H1 (cell line): ENCODE data around the gene NR2E3. TPM values are rescaled to one million over a fixed set of nuclear protein-coding genes. Genes with fewer than 3 reads are reported as not detected.

Source experiments
- JUN ChIP-seq: IDR thresholded peaks from 2 replicates; pipeline ENCODE4 v1.6.1; 2011; ENCODE audit warnings: low read depth, mild to moderate bottlenecking, improper control_type of control experiment, low read length
- polyA plus RNA-seq, 7 experiments: library from polyadenylated mRNA; depleted of rRNA in 3 of 7; stranded (reverse) in 5 of 7; unstranded in 2 of 7; fragments of >200 nt in 5 of 7; fragments of 200-250 nt in 2 of 7; gene quantifications; 1 replicate in 5 of 7; 2 replicates in 1 of 7; 4 replicates in 1 of 7; pipeline versions ENCODE4 v1.2.1 to v1.2.3, GENCODE V29; 2011 to 2013; ENCODE audit warnings: missing spikeins in 2 of 7, mixed read lengths in 2 of 7
- total RNA-seq: library from RNA; stranded (reverse); fragmentation: NEBNext Ultra II Directional; extraction: Animal tissue kit (Norgen Biotek cat#: 25700); gene quantifications from 2 replicates; pipeline ENCODE4 v1.2.1, GENCODE V29; 2021

NR2E3 gene
- total and polyA plus RNA-seq, 2 of the 8 experiments (the other 6 are each of a cell fraction or from before 2014, with no cell fraction given) = 0.56 to 0.80 TPM

- TF ChIP-seq JUN = no peak
- TF ChIP-seq, all 59 proteins: peak for 0
These were observed 832 bp downstream of the NR2E3 start (continued) for GRCh38 chr15:71811036-71811736.
